Measurements from ENCODE around the gene HNF4A. TPM values are rescaled to one million over a fixed set of nuclear protein-coding genes. Genes with fewer than 3 reads are reported as not detected.

The HNF4A gene
- polyA plus RNA-seq, 1 donor from 2014 or later = not detected

GRCh38 chr20:44336086-44336485 is 19.4 kb upstream of the HNF4A start:
- no peak overlapping the region for H3K4me3 ChIP-seq (ENCODE audit: low read length)
- H3K36me3 ChIP-seq (ENCODE audit: insufficient read depth, low read length) = no peaks in the 10 kb centered on the region

GRCh38 chr20:44336725-44337380 is 18.6 kb upstream of the HNF4A start, which contains the start of gene R3HDML:
Gene R3HDML (plus strand): TSS chr20:44337043. CDS start chr20:44337158, 115 bp downstream.
- Histone ChIP-seq H4K20me1 (ENCODE audit: insufficient read depth) (no peaks in the 10 kb centered on the region), H3K9me3 (ENCODE audit: low read length) (no peaks in the 10 kb centered on the region), H3K9ac (ENCODE audit: low read length) (no peak within 1 kb of the TSS), H3K36me3 (ENCODE audit: insufficient read depth, low read length) (no peaks in the 10 kb centered on the region), H3F3A (ENCODE audit: insufficient read depth, low read length, poor library complexity, severe bottlenecking) (no peaks in the 10 kb centered on the region), H3K27ac (ENCODE audit: low read length) (no peak within 1 kb of the TSS), H3K79me2 (replicated peaks; ENCODE audit: insufficient read depth, low read length) (no peaks in the 10 kb centered on the region), H3K4me3 (ENCODE audit: low read length) (no peak within 1 kb of the TSS), H3K9me2 (ENCODE audit: insufficient read depth, low read length) (no peaks in the 10 kb centered on the region), H3K27me3 (ENCODE audit: insufficient read depth, low read depth, low read length) (no peaks in the 10 kb centered on the region), H3K4me2 (ENCODE audit: low read length) (no peak within 1 kb of the TSS), H2AFZ (ENCODE audit: low read depth, low read length) (no peak within 1 kb of the TSS)
- no peak for TF ChIP-seq SMC3 (conservative IDR thresholded peaks at IDR 0.05; ENCODE audit: poor library complexity)
- no peak for TF ChIP-seq MXI1 (conservative IDR thresholded peaks at IDR 0.05; ENCODE audit: poor library complexity, severe bottlenecking)
- no peak for TF ChIP-seq EP300 (conservative IDR thresholded peaks at IDR 0.05; ENCODE audit: poor library complexity, severe bottlenecking)
- no peak for TF ChIP-seq CTCF (IDR thresholded peaks at IDR 0.05; ENCODE audit: poor library complexity, severe bottlenecking)
- TF ChIP-seq REST (IDR thresholded peaks at IDR 0.05; ENCODE audit: borderline replicate concordance) = no peak
- no peak for TF ChIP-seq EZH2 (IDR thresholded peaks at IDR 0.05; ENCODE audit: borderline replicate concordance, insufficient read depth, low read length, poor library complexity, severe bottlenecking)
- TF ChIP-seq RAD21 (conservative IDR thresholded peaks at IDR 0.05) = no peak
- no peak for TF ChIP-seq POLR2AphosphoS5 (IDR thresholded peaks at IDR 0.05)
- TF ChIP-seq TAF1 (IDR thresholded peaks at IDR 0.05; ENCODE audit: low read depth) = no peak

More at GRCh38 chr20:44336086-44336485, 19.4 kb upstream of the HNF4A start:
- Histone ChIP-seq H3K9ac (ENCODE audit: low read length) (no peak overlapping the region), H3K27ac (ENCODE audit: low read length) (no peak overlapping the region), H3K9me2 (ENCODE audit: insufficient read depth, low read length) (no peaks in the 10 kb centered on the region), H3K4me2 (ENCODE audit: low read length) (no peak overlapping the region), H3F3A (ENCODE audit: insufficient read depth, low read length, poor library complexity, severe bottlenecking) (no peaks in the 10 kb centered on the region), H3K9me3 (ENCODE audit: low read length) (no peaks in the 10 kb centered on the region), H3K79me2 (replicated peaks; ENCODE audit: insufficient read depth, low read length) (no peaks in the 10 kb centered on the region), H4K20me1 (ENCODE audit: insufficient read depth) (no peaks in the 10 kb centered on the region), H3K27me3 (ENCODE audit: insufficient read depth, low read depth, low read length) (no peaks in the 10 kb centered on the region), H2AFZ (ENCODE audit: low read depth, low read length) (no peak overlapping the region)
- no peak for TF ChIP-seq SMC3 (conservative IDR thresholded peaks at IDR 0.05; ENCODE audit: poor library complexity)
